NK-92 (cell line): ENCODE measurements around the gene TXNL4A.

ENCODE experiments used
- DNase-seq: peaks from one replicate; lab custom pipeline; 2025; ENCODE audit not compliant: unreplicated experiment; lab: John Stamatoyannopoulos, UW

Gene TXNL4A

GRCh38 chr18:79949697-79950487 is 38.5 kb downstream of the TXNL4A start:
- DNase-seq, result no peak

GRCh38 chr18:79948719-79949411 is 39.5 kb downstream of the TXNL4A start:
- DNase-seq, result no peak

- no peak for DNase-seq
These were observed 40.3 kb downstream of the TXNL4A start for GRCh38 chr18:79947881-79948610.

GRCh38 chr18:79947054-79947755 is 41.2 kb downstream of the TXNL4A start:
- no peak for DNase-seq

GRCh38 chr18:79945118-79946042 is 43.0 kb downstream of the TXNL4A start:
- DNase-seq, result no peak

- no peak for DNase-seq
These were observed 43.6 kb downstream of the TXNL4A start for GRCh38 chr18:79944746-79945117.

- DNase-seq, result no peak
These were observed 44.1 kb downstream of the TXNL4A start for GRCh38 chr18:79944126-79944731.

- no peak for DNase-seq
These were observed 44.7 kb downstream of the TXNL4A start for GRCh38 chr18:79943608-79944125.

- no peak for DNase-seq
These were observed 45.4 kb downstream of the TXNL4A start for GRCh38 chr18:79942786-79943607.

GRCh38 chr18:79942211-79942610 is 46.2 kb downstream of the TXNL4A start:
- DNase-seq, result no peak

- DNase-seq, result no peak
These were observed 46.8 kb downstream of the TXNL4A start for GRCh38 chr18:79941473-79942119.

GRCh38 chr18:79940814-79941472 is 47.4 kb downstream of the TXNL4A start:
- no peak for DNase-seq

GRCh38 chr18:79940126-79940813 is 48.1 kb downstream of the TXNL4A start:
- DNase-seq, result no peak

GRCh38 chr18:79939096-79939495 is 49.3 kb downstream of the TXNL4A start:
- no peak for DNase-seq

- no peak for DNase-seq
These were observed 50.2 kb downstream of the TXNL4A start for GRCh38 chr18:79938196-79938595.

GRCh38 chr18:79937103-79937860 is 51.1 kb downstream of the TXNL4A start:
- DNase-seq, result no peak
